ENCODE data around the gene ST3GAL5.
"Not testable (repeated sequence)": the region's sequence is repeated elsewhere in the genome, so short reads cannot be mapped to it uniquely, and the experiment has no call there.

The ST3GAL5 gene

DNA sequence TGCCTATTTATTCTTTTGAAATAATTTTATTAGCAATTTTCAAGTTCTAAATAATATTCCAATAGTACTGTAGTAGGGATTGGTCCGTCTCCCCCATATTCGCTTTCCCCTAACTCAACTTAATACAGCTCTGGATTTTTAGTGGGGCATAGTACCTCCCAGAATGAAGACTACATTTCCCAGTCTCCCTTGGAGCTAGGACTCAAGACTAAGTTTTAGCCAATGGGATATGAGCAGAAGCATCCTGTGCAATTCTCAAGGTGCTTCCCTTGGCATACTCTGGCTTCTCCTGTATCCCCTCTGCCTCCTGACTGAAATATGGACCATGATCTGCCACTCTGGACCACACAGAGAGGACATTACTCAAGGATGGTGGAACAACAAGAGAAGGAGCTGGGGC is 24.1 kb downstream of the ST3GAL5 start:
- DNase-seq: no peak

DNA sequence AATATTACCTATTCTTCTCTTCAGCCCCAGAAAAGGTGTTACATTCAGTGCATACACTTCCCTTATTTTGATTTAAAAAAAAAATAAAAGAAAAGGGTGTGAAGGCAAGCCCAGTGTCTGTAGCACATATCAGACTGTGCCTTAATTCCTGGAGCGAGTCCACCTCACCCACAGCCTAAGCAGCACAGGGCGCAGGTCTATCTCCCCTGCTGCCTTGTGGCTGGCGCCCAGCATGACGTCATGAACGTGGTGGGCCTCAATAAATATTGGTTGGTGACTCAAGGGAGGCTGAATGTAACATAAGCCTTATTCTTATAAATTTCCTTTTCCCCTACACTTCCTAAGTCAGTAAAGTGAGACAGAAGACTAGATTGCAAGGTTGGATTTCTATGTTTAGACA is 26.4 kb downstream of the ST3GAL5 start:
- DNase-seq: no peak

DNA sequence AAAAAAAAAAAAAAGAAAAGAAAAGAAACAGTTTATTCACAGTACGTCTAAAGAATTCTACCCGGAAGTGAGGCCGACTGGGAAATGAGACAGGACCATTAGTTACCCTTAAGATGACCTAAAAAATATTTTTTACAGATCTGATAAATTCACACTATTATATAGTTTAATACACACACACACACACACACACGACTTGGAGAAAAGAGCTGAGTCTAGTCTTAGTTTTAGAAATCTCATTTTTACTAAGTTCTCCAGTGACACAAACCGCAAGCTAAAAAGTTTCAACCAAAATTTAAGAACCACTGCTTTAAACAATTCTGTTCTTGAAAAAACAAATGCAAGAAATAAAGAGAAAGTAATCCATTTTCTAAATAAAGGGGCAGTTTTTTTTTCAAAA is 27.1 kb downstream of the ST3GAL5 start:
- DNase-seq: no peak

DNA sequence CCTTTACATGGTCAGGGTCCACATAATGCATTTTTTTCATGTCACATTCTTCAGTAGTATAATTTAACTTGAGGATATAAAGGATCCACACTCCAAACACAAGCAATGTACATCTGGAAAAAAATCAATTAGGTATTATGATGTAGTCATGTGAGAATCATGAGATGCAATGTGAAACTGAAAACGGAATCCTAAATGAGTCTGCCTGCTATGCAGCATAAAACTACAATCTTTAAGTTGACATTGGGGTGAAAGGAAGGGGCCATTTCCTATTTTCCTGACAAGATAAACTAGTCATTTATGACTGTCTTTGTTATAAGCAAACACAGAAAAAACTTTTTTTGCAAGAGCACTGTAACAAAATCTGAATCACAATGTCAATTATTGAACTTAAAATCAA is 27.6 kb downstream of the ST3GAL5 start:
- DNase-seq: no peak

DNA sequence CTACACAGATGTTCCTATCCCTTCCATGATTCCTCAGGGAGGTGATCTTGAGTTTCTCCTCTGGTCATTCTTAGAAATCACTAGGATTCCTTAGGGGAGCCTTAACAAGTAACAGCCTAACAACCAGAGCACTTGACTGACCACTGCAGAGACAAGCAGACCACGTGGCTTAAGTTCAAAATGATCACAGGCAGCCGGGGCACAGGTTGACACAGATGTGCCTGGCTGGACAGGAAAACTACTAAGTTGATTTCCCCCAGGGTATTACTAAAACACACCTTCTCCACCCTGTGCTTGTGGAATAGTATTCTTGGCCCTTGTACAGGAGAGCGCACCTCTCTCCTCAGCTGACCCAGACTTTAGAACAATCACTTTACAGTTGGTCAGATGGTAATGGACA is 29.9 kb downstream of the ST3GAL5 start:
- no peak for DNase-seq

DNA sequence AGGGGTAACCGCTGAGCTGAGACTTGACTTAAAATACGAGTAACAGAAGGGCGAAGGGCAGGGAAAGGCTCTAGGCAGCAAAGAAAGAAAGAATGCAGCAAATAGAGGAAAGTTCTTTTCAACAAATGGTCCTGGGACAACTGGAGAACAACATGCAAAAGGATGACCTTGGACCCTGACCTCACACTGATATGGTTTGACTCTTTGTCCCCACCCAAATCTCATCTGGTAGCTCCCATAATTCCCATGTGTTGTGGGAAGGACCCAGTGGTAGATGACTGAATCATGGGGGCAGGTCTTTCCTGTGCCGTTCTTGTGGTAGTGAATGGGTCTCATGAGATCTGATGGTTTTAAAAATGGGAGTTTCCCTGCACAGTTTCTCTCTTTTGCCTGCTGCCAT is 33.9 kb downstream of the ST3GAL5 start:
- no peak for DNase-seq

DNA sequence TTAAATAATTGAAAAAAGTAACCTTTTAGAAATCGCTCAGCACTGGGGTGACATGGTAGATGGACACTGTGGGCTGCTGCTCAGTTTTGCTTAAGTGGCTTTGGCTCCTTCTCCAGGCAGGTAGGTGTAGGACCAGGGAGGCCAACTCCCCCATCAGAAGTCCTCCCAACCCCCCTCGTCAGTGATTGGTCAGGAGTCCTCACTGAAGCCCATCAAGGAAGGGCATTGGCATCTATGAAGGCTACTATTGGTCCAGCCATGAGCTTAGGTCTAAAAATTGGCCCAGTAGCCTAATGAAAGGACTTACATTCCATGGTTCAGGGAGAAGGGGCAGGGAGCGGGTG is 34.7 kb downstream of the ST3GAL5 start:
- no peak for DNase-seq

DNA sequence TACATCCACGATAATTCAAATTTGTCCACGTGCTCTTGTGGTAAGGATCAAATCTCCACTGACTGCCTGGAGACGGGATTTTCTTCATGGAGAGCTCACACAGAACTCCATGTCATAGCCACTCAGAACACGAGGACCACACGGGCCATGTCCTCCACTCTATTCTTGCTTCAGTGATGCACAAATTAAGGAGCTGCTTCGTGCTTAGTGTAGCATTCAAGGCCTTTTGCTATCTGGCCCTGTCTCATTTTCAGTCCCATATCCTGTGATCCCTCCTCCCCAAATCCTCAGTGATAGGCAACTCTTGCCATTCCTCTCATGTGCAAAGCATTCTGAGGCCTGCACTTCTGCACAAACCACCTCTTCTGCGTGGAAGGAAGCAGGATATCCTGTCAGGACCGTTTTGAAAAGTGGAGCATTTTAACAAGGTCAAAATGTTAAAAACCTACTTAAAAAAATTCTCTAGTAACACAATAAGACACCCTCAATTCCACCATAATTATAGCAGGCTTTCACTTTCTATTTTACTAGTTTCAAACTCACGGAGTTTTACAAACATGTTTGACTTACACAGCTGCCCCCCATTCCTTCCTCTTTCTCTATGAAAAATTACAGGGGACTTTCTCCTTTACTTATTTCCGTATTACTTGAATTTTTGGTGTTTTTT is 35.2 kb downstream of the ST3GAL5 start:
- DNase-seq: no peak

DNA sequence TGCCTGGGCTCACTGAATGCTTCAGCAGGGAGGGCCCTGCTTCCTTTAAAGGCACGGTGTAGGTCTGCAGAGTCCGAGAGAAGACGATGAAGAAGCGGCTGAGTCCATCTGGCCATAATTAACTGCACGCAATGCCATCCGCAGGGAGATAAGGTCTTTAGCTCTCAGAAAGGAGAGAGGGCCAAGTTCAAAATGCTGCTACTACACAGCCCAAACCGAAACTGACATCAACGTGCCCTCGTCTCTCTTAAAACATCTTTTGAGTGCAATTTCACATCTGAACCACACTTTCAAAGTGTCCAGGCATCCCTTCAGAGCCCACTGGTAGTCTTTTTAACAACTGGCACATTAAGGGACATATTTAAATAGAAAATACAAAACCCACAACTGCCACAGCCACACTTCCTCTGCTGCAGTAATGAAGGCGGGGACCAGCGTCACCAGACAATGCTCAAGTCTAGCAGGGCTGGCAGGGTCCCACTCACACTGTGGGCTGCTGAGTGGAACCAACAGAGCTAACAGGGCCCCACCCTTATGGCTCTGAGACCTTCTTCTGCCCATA is 35.8 kb downstream of the ST3GAL5 start:
- no peak for DNase-seq

DNA sequence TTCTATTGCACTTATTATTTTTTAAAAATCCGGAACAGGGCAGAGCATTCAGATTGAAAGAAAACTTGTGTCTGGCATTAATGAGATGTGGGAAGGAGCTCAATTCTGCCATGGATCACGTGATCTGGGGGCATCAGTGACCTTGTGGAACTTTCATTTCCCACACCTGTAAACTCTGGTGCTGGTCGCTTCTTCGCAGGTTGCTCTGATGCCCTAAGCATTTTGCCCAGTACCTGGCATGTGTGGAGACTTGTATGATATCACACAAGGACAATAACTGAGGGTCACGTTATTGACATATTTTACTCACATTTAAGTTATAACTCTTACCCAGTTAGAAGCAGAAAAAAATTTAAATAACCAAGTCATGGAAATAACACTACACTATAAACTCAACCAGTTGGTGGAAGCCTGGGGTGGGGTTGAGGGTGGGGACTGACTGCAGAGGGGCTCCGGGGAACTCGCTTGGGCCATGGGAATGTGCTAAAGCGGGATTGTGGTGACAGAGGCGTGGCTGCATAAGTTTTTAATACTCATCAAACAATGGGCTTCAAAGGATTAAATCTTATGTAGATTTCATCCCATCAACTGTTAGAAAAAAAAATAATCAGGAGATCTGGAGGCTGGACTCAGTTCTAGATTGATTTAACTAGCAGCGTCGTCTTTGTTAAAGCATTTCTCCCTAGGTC is 36.5 kb downstream of the ST3GAL5 start:
- no peak for DNase-seq

DNA sequence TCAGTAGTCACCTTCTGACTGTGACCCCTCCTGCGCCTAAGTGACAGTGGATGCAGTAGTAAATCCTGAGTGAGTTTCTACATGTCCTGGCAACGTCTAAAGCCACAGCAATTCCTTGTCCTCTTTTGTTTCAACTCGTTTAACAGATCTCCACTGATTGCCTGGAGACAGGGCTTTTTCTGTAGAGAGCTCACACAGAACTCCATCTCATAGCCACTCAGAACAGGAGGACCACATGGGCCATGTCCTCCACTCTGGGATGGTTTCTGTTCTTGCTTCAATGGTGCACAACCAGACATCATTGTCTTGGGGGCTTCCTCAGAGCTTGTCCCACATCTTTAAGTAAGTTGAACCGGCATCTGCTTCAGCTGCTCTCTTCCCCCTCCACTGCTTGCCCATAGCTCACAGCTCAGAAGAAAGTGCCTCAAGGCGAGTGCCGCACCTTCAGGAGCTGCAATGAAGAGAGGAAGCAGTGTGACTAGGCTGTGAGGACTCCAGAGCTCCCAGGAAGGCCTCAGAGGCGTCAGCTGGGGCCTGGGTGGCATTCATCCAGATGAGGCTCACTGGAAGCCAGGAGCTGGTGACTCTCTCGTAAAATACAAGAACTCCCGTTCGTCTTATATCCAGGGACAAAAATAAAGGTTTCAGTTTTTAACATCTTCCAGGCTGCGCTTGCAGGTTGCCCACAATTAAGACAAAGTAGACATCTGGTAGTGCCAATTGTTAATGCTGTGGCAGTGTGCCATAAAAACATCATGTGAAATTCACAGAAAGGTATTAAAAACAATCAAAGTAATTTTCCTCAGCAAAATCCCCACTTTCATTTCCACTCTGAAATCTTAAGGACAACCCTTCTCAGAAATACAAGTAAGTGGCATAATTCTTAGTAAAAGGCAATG is 37.3 kb downstream of the ST3GAL5 start:
- DNase-seq: no peak

DNA sequence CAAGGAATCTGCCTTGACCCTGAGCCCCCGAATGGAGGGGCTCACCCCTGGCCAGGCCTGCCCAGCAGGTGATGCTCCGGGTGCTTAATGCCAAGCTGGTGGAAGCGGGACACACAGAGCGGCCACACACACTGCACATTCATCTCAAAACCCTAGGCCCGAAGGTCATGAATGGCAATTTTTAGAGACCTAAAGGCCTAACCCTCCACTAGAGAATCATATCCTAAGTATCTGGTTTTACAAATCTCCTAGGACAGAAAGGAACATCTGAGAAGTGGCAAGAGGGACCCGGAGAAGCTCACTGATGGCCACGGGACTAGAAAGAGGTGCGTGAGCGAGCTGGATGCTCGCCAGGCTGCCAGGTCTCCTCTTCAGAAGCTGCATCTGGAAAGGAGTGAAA is 38.3 kb downstream of the ST3GAL5 start:
- no peak for DNase-seq

DNA sequence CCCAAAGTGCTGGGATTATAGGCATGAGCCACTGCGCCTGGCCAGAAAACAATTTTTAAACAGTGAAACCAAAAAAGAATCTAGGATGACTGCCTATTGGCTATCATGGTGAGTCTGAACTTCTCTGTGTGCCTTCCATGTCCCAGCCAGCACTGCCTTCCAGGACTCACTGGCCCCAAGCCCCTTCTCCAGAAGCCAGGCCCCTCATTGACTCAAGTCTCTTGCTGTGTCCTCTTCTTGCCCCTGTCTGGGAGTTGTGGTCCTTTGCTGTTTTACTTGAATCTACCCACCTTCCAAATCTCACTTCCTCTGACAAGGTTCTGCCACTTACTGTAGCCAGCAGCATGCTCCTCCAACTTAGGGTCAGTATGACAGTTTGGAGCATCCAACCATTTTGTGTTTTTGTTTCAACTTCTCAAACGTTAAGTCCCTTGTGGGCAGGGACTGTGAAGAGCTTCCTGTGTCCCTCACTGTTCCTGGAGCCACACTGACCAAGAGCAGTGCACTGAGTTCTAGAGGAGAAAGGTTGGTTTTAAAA is 41.7 kb downstream of the ST3GAL5 start:
- DNase-seq: no peak

DNA sequence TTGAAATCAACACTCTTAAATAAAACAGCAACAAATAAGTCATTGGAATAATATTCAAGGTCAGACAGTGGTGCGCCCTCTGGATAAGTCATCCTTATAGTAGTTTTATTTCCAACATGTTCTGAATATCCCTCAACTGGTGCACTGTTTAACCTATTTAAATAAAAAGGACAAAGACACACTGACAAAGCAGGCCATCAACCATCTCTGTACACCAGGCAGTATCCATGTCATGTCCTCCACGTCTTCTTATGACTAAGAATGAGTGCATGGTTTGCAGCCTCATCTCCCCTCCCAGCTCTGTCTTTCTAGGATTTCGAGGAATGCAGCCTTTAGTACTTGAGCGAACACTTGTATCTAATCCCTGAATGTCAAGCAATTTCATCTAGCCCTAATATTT is 42.4 kb downstream of the ST3GAL5 start:
- DNase-seq: no peak

DNA sequence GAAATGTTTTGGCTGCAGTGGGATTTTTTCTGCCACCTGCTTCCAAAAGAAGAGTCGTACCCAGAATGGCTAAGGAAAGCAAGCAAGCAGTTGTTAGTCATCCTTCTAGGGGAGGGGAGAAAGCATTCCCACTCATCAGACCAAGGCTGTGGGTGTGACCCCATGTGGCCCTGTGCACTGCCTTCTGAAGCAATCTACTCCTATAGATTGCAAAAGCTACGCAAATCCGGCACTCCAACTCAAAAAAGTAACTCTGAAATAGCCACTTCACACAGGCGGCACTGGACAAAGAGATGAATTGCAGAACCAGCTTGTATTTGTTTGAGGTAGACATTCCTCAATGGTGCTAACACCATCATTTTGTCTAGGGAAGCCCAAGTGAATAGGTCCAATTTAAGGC is 44.3 kb downstream of the ST3GAL5 start:
- no peak for DNase-seq

DNA sequence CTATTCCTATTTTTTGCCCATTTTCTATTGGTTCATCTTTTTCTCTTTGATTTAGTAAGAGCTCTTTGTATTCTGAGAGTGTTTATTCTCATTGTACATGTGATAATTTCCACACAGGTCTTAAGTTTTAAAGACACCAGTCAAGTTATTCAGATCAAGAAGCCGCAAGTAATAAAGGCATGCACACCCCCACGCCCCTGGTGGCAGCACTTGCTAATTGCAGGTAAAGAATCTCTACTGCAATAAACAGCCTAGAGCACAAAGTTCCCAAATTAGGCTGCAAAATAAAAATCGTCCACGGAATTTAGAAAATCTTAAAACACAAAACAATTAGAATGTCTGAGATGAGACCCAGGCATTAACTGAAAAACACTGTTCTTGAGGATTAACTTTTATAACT is 45.2 kb downstream of the ST3GAL5 start:
- no peak for DNase-seq

DNA sequence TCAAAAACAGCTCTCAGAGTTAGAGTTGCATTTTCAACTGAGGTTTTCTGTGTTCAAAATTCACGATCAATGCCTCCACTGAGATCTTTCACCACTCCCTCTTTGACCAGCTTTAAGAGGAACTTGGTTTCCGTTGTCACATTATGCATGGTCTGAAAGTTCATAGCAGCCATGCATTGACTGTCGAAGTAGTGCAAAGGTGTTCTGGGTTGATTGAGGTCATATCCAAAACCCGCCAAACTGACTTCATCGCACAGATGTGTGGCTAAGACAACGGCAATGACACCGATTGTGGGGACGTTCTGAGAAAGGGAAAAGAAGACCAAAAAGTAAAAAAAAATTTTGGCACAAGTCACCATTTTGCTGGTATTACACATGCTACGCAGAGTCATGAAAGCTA is 48.7 kb downstream of the ST3GAL5 start:
- DNase-seq: no peak

DNA sequence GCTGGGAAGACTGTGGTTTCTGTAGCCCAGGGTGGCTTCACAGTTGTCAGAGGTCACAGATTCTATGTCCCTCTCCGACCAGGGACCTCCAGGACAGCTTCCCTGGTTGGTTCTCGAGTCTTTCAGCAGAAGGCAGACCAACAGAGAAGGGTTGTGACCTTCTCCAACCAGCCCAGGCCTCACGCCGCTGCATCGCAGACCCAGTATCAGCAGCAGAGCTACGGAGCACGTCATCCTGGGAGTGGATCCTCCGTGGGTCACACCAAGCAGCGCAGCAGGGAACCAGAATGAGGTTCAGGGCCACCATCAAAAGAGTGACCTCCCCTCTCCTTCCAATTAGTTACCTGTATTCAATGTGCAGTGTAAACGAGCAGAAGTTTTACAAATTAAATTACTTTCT is 49.3 kb downstream of the ST3GAL5 start:
- no peak for DNase-seq

DNA sequence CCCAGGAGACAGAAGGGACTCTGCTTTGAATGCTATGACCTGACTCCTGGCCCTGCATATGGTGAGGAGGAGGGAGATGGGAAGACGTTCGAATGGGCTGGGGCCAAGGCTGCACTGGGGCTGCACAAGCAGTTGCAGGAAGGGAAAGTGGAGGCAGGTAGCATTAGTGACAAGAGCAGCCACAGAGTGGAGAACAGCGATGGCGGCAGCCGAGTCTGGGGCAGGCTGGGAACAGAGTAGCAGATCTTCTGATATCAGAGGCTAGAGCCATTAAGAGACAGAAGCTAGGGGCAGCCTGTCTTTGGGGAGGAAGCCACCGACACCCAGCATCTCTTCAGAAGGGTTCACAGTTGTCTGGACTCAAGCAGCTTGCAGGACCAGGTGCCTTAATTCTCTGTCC is 50.1 kb downstream of the ST3GAL5 start:
- DNase-seq: no peak

DNA sequence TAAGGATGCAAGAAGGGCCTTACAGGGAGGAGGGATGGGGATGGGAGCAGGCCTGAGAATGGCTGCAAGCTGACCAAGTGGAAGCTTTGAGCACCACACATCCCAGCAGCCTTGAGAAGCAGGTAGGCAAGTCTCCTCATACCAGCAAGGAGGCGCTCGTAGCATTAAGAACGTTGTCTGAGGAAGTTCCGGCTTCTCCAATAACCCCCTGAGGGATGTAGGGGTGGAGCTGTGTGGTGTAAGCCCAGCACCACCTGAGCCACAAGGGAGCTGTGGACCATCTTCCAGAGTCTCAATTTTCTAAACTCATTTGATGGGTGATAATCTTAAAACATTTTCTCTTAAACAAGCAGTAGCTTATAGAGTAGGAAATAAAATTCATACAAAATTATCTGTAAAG is 50.6 kb downstream of the ST3GAL5 start:
- no peak for DNase-seq

DNA sequence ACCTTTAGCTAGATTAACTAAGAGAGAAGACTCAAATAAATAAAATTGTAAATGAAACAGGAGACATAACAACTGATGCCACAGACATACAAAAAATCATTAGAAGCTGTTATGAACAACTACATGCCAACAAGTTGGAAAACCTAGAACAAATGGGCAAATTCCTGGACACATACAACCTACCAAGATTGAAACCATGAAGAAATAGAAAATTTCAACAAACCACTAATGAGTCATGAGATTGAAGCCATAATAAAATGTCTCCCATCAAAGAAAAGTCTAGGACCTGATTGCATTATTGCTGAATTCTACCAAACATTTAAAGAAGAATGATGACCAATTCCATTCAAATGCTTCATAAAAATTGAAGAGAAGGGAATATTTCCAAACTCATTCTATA is 54.3 kb downstream of the ST3GAL5 start:
- no peak for DNase-seq

DNA sequence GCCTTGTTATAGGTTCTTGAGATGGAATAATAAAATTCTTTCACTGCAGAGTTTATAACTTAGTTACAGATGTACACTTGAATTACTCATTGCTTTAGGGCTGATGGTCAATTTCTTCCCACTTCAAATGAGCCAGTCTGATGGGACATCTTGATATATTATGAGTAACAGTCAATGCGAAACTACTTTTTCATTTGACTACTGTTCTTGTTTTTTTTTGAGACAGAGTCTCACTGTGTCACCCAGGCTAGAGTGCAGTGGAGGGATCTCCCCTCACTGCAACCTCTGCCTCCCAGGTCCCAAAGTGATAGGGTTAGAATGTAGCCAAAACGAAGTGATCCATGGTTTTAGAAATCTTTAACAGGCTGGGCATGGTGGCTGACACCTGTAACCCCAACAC is 57.1 kb downstream of the ST3GAL5 start:
- DNase-seq: no peak

DNA sequence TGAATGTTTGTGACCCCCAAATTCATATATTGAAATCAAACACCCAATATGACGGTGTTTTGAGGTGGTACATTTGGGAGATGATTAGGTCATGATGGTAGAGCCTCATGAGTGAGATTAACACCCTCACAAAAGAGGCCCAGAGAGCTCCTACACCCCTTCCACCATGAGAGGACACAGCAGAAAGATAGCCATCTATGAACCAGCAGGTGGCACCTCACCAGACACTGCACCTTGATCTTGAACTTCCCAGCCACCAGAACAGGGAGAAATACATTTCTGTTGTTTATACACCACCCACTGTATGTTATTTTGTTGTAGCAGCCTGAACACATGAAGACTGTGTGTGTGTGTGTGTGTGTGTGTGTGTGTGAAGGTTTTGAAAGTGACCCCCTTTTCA is 58.1 kb downstream of the ST3GAL5 start:
- DNase-seq: no peak

DNA sequence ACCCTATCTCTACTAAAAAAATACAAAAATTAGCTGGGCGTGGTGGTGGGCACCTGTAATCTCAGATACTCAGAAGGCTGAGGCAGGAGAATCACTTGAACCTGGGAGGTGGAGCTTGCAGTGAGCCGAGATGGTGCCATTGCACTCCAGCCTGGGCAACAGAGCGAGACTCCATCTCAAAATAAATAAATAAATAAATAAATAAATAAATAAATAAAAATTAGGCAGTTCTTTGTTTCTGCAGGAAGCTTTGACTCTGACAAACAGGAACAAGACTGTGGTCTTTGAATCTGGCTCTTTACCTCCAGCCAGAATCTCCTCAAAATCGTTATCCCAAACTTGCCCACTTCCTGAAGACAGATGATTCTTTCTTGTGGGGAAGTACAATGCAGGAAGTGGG is 59.4 kb downstream of the ST3GAL5 start:
- not testable (repeated sequence) for DNase-seq
